Transverse colon (tissue), 4 donors: ENCODE results near the gene PARL.

Experiments used
- CTCF ChIP-seq, 5 experiments: fragments of 200-600 bp in 3 of 5; fragments of 450-650 bp in 2 of 5; sonication (generic) in 3 of 5; IDR thresholded peaks; 1 replicate in 2 of 5; 2 replicates in 3 of 5; pipeline ENCODE4 v1.5.1; 2016 to 2017; ENCODE audit warnings: antibody characterized with exemption in 5 of 5, inconsistent platforms in 3 of 5, mild to moderate bottlenecking in 2 of 5, moderate library complexity in 1 of 5
- EP300 ChIP-seq: sonication (generic); formaldehyde crosslinking; IDR thresholded peaks from one replicate; pipeline ENCODE4 v1.6.1; 2017; ENCODE audit warnings: antibody characterized with exemption, low read depth
- POLR2AphosphoS5 ChIP-seq, 3 donors: sonication (generic); formaldehyde crosslinking; IDR thresholded peaks; one replicate each; pipeline ENCODE4 v1.6.1; 2016; ENCODE audit warnings: antibody characterized with exemption in 3 of 3

GRCh38 chr3:183845608-183846288 is 38.9 kb downstream of the PARL start:
- TF ChIP-seq EP300, result no peak
- no peak for TF ChIP-seq CTCF (IDR thresholded peaks at IDR 0.05)
- TF ChIP-seq POLR2AphosphoS5 (IDR thresholded peaks at IDR 0.05), result no peak
